ENCODE results near the gene CELF1. TPM values are rescaled to one million over a fixed set of nuclear protein-coding genes. Genes with fewer than 3 reads are reported as not detected.

Gene CELF1
- total and polyA plus RNA-seq, 2 of the 13 experiments (the other 11 are each of a cell fraction or from before 2014, with no cell fraction given): 69.0 to 80.1 TPM

GRCh38 chr11:47426062-47426956, 126.6 kb downstream of the CELF1 start, which contains the start of gene PSMC3 (continued):
- TF ChIP-seq, protein P1, sequence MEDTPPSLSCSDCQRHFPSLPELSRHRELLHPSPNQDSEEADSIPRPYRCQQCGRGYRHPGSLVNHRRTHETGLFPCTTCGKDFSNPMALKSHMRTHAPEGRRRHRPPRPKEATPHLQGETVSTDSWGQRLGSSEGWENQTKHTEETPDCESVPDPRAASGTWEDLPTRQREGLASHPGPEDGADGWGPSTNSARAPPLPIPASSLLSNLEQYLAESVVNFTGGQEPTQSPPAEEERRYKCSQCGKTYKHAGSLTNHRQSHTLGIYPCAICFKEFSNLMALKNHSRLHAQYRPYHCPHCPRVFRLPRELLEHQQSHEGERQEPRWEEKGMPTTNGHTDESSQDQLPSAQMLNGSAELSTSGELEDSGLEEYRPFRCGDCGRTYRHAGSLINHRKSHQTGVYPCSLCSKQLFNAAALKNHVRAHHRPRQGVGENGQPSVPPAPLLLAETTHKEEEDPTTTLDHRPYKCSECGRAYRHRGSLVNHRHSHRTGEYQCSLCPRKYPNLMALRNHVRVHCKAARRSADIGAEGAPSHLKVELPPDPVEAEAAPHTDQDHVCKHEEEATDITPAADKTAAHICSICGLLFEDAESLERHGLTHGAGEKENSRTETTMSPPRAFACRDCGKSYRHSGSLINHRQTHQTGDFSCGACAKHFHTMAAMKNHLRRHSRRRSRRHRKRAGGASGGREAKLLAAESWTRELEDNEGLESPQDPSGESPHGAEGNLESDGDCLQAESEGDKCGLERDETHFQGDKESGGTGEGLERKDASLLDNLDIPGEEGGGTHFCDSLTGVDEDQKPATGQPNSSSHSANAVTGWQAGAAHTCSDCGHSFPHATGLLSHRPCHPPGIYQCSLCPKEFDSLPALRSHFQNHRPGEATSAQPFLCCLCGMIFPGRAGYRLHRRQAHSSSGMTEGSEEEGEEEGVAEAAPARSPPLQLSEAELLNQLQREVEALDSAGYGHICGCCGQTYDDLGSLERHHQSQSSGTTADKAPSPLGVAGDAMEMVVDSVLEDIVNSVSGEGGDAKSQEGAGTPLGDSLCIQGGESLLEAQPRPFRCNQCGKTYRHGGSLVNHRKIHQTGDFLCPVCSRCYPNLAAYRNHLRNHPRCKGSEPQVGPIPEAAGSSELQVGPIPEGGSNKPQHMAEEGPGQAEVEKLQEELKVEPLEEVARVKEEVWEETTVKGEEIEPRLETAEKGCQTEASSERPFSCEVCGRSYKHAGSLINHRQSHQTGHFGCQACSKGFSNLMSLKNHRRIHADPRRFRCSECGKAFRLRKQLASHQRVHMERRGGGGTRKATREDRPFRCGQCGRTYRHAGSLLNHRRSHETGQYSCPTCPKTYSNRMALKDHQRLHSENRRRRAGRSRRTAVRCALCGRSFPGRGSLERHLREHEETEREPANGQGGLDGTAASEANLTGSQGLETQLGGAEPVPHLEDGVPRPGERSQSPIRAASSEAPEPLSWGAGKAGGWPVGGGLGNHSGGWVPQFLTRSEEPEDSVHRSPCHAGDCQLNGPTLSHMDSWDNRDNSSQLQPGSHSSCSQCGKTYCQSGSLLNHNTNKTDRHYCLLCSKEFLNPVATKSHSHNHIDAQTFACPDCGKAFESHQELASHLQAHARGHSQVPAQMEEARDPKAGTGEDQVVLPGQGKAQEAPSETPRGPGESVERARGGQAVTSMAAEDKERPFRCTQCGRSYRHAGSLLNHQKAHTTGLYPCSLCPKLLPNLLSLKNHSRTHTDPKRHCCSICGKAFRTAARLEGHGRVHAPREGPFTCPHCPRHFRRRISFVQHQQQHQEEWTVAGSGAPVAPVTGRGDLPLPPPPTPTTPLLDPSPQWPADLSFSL (CRISPR knock-in tag; IDR thresholded peaks at IDR 0.05): no peak
- TF ChIP-seq SRSF9 (IDR thresholded peaks at IDR 0.05; ENCODE audit: borderline replicate concordance, insufficient read depth, low read depth, low read length, poor library complexity, severe bottlenecking): no peak
- no peak for TF ChIP-seq GLI4 (CRISPR knock-in tag; IDR thresholded peaks at IDR 0.05; ENCODE audit: borderline replicate concordance)
- no peak for TF ChIP-seq DNMT3B (CRISPR knock-in tag; conservative IDR thresholded peaks at IDR 0.05)
- TF ChIP-seq, protein P2, sequence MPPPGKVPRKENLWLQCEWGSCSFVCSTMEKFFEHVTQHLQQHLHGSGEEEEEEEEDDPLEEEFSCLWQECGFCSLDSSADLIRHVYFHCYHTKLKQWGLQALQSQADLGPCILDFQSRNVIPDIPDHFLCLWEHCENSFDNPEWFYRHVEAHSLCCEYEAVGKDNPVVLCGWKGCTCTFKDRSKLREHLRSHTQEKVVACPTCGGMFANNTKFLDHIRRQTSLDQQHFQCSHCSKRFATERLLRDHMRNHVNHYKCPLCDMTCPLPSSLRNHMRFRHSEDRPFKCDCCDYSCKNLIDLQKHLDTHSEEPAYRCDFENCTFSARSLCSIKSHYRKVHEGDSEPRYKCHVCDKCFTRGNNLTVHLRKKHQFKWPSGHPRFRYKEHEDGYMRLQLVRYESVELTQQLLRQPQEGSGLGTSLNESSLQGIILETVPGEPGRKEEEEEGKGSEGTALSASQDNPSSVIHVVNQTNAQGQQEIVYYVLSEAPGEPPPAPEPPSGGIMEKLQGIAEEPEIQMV (CRISPR knock-in tag; IDR thresholded peaks at IDR 0.05; ENCODE audit: low read depth): peak; percentile 94
- no peak for TF ChIP-seq ZNF251 (CRISPR knock-in tag; IDR thresholded peaks at IDR 0.05)
- TF ChIP-seq, protein P3, sequence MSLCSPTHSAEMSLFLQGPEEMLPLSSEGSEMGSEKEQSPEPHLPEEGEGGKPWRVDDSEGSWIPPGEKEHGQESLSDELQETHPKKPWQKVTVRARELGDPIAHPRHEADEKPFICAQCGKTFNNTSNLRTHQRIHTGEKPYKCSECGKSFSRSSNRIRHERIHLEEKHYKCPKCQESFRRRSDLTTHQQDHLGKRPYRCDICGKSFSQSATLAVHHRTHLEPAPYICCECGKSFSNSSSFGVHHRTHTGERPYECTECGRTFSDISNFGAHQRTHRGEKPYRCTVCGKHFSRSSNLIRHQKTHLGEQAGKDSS (CRISPR knock-in tag; IDR thresholded peaks at IDR 0.05; ENCODE audit: borderline replicate concordance, low read depth): peak; percentile 53; the same call in 1 of the 2 replicates
- peak; percentile 6 for TF ChIP-seq TEAD3 (CRISPR knock-in tag; optimal IDR thresholded peaks at IDR 0.05; ENCODE audit: borderline replicate concordance)
- TF ChIP-seq RFX5 (IDR thresholded peaks at IDR 0.05; ENCODE audit: low read depth, low read length): no peak
- TF ChIP-seq, protein P4, sequence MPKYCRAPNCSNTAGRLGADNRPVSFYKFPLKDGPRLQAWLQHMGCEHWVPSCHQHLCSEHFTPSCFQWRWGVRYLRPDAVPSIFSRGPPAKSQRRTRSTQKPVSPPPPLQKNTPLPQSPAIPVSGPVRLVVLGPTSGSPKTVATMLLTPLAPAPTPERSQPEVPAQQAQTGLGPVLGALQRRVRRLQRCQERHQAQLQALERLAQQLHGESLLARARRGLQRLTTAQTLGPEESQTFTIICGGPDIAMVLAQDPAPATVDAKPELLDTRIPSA (CRISPR knock-in tag; IDR thresholded peaks at IDR 0.05; ENCODE audit: borderline replicate concordance): no peak
- no peak for TF ChIP-seq ZBED4 (CRISPR knock-in tag; IDR thresholded peaks at IDR 0.05; ENCODE audit: borderline replicate concordance)
- TF ChIP-seq HMG20B (CRISPR knock-in tag; conservative IDR thresholded peaks at IDR 0.05): no peak
- no peak for TF ChIP-seq NCOA1 (CRISPR knock-in tag; IDR thresholded peaks at IDR 0.05)
- TF ChIP-seq TEAD2 (CRISPR knock-in tag; IDR thresholded peaks at IDR 0.05): no peak
